Breast epithelium (tissue), 3 donors: ENCODE results near the gene IL1R1.

Experiments
- POLR2A ChIP-seq: fragments of 450-650 bp; IDR thresholded peaks from one replicate; pipeline ENCODE4 v1.6.1; 2016; ENCODE audit warnings: antibody characterized with exemption, mild to moderate bottlenecking, moderate library complexity
- TF ChIP-seq, protein P1 (sequence below), 3 donors: fragments of 450-650 bp; IDR thresholded peaks; one replicate each; pipeline ENCODE4 v1.5.1; 2016 to 2017; ENCODE audit warnings: antibody characterized with exemption in 3 of 3, mild to moderate bottlenecking in 3 of 3, moderate library complexity in 3 of 3

DNA sequence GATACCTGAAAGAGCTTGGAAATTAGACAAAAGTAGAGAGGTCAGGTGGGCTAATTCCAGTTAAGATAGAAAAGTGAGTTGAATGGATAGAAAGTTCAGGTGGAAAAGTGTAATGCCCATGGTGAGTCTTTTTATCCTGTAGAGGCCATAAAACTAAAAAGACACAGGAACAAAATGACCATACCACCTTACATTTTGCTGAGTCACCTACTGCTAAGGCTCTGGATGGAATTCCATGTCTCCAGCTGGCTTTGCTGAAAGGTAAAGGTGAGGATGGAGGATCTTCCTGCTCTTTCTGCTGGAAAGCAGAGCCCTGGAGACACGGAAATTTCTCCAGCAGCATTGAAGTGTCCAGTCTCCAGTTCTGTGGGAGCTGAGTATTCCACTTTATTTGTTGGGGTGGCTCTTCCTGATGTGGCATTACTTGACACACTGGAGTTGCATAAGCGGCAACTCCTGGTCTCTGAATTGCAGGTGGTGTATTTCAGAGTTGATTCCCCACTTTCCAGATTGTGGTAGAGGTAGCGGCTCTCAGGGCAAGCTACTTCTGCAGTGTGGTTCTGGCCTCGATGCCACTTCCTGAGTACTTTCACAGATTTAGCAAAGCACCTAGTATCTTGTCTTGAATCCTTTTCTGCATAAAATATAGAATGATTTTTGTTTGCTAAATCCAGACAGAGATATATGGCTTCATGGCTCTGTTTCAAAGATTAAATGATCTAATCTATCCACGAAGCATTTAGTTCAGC is 55.0 kb downstream of the IL1R1 start:
- TF ChIP-seq, protein P1, sequence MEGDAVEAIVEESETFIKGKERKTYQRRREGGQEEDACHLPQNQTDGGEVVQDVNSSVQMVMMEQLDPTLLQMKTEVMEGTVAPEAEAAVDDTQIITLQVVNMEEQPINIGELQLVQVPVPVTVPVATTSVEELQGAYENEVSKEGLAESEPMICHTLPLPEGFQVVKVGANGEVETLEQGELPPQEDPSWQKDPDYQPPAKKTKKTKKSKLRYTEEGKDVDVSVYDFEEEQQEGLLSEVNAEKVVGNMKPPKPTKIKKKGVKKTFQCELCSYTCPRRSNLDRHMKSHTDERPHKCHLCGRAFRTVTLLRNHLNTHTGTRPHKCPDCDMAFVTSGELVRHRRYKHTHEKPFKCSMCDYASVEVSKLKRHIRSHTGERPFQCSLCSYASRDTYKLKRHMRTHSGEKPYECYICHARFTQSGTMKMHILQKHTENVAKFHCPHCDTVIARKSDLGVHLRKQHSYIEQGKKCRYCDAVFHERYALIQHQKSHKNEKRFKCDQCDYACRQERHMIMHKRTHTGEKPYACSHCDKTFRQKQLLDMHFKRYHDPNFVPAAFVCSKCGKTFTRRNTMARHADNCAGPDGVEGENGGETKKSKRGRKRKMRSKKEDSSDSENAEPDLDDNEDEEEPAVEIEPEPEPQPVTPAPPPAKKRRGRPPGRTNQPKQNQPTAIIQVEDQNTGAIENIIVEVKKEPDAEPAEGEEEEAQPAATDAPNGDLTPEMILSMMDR (IDR thresholded peaks at IDR 0.05): no peak
- TF ChIP-seq POLR2A: no peak
